GM08714 (cell line): ENCODE measurements around the gene UPB1.

ENCODE experiments used
- H3K4me3 ChIP-seq: fragments of 200-500 bp; sonication (Bioruptor generic); 2 replicates; pipeline ENCODE4 v1.5.1; 2014; ENCODE audit warnings: mild to moderate bottlenecking, low read length, inconsistent platforms
- ZNF274 ChIP-seq: IDR thresholded peaks from 2 replicates; pipeline ENCODE4 v1.6.1; 2012; ENCODE audit warnings: mild to moderate bottlenecking, low read depth, low read length

The UPB1 gene

GRCh38 chr22:24550028-24550901, 55.1 kb downstream of the UPB1 start:
- TF ChIP-seq ZNF274, result no peak

DNA sequence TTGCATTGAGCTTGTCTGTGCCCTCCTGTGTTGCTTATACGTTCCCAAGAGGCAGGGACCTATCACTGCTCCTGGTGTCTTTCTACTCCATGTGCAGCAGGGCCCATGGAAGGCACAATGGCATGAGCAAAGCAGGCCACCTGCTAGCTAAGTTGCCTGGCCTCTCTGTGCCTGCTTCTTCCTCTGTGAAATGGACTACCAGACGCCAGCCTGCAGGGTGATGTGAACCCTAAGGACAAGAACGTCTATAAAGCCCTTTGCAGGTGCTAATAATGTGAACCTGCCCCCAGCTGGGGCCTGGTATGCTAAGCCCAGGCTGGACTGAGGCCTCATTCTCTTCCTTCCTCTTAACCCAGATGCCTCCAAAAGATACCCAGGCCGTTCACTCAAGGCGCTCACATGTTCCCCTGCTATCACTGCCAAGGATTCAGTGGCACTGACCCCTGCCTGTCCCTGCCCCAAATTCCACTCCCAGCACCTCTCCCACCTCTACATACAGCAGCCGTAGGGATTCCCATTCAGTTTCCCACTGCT, 55.8 kb downstream of the UPB1 start:
- no peak overlapping the region for H3K4me3 ChIP-seq
- TF ChIP-seq ZNF274, result no peak

More at GRCh38 chr22:24550028-24550901, 55.1 kb downstream of the UPB1 start:
- no peak overlapping the region for H3K4me3 ChIP-seq

- H3K4me3 ChIP-seq, result peak overlapping the region; percentile 76; the same call in 1 of the 2 replicates
Observed at GRCh38 chr22:24552503-24553286, 57.6 kb downstream of the UPB1 start.

- TF ChIP-seq ZNF274, result no peak
- peak overlapping the region; percentile 76 for H3K4me3 ChIP-seq
Observed at GRCh38 chr22:24553597-24554312, 58.6 kb downstream of the UPB1 start.

DNA sequence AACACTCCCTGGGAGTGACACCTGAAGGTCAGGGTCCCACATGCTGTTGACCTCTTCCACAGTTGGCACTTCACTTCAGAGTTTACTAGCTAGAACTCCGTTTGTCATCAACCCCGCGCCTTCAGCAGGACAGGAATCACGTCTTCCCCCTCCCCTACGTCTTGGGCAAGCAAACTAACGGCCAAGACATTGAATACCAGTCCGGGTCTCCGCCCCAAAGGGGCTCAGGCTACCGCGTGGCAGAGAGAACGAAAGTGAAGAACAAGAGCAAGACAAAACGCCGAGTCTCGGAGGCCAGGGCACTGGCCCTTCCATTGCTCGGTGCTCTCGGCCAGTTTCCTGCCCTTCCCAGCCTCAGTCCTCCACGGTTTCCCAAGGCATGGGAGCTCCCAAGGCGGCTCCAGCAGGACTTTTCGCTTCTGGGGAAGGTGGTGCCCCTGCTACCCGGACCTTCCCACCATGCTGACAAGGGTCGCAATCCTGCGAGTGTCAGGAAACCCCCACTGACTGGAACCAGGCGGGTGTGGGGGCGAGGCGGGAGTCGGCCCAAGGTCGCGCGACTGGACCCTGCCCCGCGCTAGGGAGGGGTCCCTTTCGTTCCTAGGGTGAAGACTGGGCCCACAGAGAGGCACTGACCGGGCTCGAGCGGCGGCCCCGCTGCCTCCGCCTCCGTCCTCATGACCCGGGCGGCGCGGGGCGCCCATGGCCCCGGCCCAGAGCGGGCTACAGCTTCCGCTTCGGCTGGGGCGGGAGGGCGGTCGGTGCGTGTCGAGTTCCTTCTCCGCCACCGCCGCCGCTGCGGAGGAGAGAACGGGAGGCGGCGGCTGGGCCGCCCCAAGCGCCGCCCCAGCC, 59.4 kb downstream of the UPB1 start, which contains the start of gene GUCD1:
GUCD1 (minus strand) TSS at position 826 of the 852 bp plus-strand sequence; CDS start at position 679, 147 bp downstream.
- H3K4me3 ChIP-seq, result peak within 1 kb of the TSS; percentile 89
- TF ChIP-seq ZNF274, result no peak

DNA sequence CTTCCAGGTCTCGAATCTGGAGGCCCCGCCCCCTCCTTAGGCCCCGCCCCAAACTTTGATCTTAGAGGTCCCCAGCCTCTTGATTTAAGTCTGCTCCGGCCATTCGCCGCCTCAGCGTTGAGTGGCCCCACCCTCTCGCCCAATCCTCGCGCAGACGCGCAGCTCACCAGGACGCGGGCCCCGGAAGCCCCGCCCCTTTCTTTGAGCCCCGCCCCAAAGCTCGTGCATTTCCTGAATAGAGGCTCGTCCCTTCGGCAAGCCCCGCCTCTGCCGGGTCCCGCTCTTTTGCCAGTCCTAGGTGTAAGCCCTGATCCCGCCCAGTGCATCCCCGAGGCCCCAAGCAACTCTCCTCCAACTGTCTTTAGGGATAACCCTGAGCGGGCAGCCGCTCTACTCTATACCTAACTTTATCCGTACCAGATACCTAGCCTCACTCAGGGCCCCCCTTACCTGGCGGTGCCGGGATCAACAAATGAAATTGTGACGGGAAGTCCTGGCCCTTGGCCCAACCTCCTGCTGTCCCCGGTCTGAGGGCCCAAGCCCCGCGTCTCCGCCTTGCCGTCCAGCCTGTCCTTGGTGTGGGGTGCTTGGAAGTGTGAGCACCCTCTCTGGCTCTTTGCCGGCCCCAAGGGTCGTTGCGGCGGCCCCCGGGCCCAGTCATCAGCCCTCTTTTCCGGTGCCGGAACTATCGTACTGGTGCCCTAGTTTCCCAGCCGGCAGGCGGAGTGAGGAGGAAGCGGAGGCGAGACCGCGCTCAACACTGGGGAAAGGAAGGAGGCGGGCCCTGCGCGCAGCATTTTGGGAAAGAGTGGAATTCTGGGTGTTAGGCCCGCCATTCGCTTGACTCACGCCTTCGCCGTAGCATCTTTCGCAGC, 60.3 kb downstream of the UPB1 start, which contains the start of gene SNRPD3:
SNRPD3 (plus strand) TSS at position 835 of the 875 bp plus-strand sequence. CDS start 1,676 bp downstream, outside the sequence.
- no peak for TF ChIP-seq ZNF274

DNA sequence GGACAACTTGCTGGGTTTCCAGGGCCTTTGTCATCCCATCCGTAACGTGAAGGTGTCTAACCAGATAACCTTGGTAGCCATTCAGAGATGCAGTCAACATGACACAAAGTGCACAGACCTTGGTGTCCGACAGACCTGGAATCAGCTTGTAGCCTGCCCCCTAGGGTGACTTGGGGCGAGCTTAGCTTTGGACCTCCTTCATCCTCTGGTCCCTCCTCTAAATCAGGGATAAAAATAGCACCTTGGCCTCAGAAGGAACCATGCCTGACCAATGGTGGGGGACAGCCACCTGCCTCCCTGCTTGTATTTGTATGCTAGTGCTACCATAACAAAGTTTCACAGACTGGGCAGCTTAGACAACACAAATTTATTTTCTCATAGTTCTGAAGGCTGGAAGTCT, 64.3 kb downstream of the UPB1 start:
- no peak for TF ChIP-seq ZNF274

More for the DNA sequence above, 60.3 kb downstream of the UPB1 start, which contains the start of gene SNRPD3:
- H3K4me3 ChIP-seq, result peak within 1 kb of the TSS; percentile 89

DNA sequence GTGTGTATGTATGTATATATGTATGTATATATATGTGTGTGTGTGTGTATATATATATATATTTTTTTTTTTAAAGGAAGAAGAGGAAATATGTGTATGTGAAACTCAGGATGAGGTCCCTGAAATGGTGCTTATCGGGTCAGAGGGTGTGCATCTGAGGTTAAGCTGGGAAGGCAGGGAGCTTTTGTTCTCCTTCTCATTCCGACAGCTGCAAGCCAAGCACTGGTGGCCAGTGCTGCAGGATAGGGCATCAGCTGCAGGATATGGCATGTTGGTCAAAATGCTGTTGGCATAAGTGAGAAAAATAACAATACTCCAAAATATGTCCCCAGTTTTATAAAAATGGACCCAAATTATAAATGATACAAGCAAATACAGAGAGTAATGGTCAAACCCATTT, 68.1 kb downstream of the UPB1 start:
- H3K4me3 ChIP-seq, result no peak overlapping the region
- no peak for TF ChIP-seq ZNF274

More for the DNA sequence above, 64.3 kb downstream of the UPB1 start:
- no peak overlapping the region; the same call in 1 of the 2 replicates for H3K4me3 ChIP-seq

GRCh38 chr22:24564376-24565058, 69.4 kb downstream of the UPB1 start:
- H3K4me3 ChIP-seq, result no peak overlapping the region
- TF ChIP-seq ZNF274, result no peak

- no peak for TF ChIP-seq ZNF274
- H3K4me3 ChIP-seq, result no peak overlapping the region
Observed at GRCh38 chr22:24565077-24565476, 69.9 kb downstream of the UPB1 start.

- no peak for TF ChIP-seq ZNF274
- H3K4me3 ChIP-seq, result no peak overlapping the region
Observed at GRCh38 chr22:24566899-24567511, 71.9 kb downstream of the UPB1 start.
